Spleen (tissue), 11 donors: ENCODE measurements around the gene CENPM. TPM values are rescaled to one million over a fixed set of nuclear protein-coding genes. Genes with fewer than 3 reads are reported as not detected.
A peak's percentile ranks its signal among the peaks of the same experiment; 100 is the strongest.

Source experiments
- DNase-seq: peaks from one replicate; pipeline ENCODE4 v3.0.0-alpha.2; 2020
- H3K27ac ChIP-seq, 8 donors: fragments of 200-600 bp; sonication (generic) in 7 of 8; 1 replicate in 4 of 8; 2 replicates in 4 of 8; pipeline versions ENCODE4 v1.5.0 to v1.8.0; 2016 to 2021; ENCODE audit warnings: inconsistent platforms in 4 of 8, mild to moderate bottlenecking in 4 of 8, moderate library complexity in 1 of 8
- H3K27me3 ChIP-seq, 7 donors: fragments of 200-600 bp; sonication (generic) in 6 of 7; replicated peaks in 1 of 7; 1 replicate in 4 of 7; 2 replicates in 3 of 7; pipeline versions ENCODE4 v1.5.0 to v1.8.0; 2016 to 2021; ENCODE audit warnings: inconsistent platforms in 3 of 7, mild to moderate bottlenecking in 1 of 7
- H3K36me3 ChIP-seq, 6 donors: fragments of 200-600 bp; sonication (generic) in 5 of 6; 1 replicate in 4 of 6; 2 replicates in 2 of 6; pipeline versions ENCODE4 v1.5.0 to v1.8.0; 2016 to 2021; ENCODE audit warnings: inconsistent platforms in 2 of 6
- H3K4me1 ChIP-seq, 6 donors: fragments of 200-600 bp; sonication (generic) in 5 of 6; 1 replicate in 3 of 6; 2 replicates in 3 of 6; pipeline versions ENCODE4 v1.5.0 to v1.8.0; 2016 to 2021; ENCODE audit warnings: inconsistent platforms in 3 of 6
- H3K4me3 ChIP-seq, 8 donors: fragments of 200-600 bp; sonication (generic) in 7 of 8; 1 replicate in 4 of 8; 2 replicates in 4 of 8; pipeline versions ENCODE4 v1.5.0 to v1.8.0; 2016 to 2021; ENCODE audit warnings: inconsistent platforms in 4 of 8, mild to moderate bottlenecking in 4 of 8, moderate library complexity in 2 of 8
- H3K9me3 ChIP-seq, 8 donors: fragments of 200-600 bp; sonication (generic) in 7 of 8; 1 replicate in 4 of 8; 2 replicates in 4 of 8; pipeline versions ENCODE4 v1.5.0 to v1.8.0; 2016 to 2021; ENCODE audit warnings: inconsistent platforms in 4 of 8
- CTCF ChIP-seq, 11 experiments: fragments of 200-600 bp in 7 of 11; fragments of 450-650 bp in 4 of 11; sonication (generic) in 4 of 11; IDR thresholded peaks in 8 of 11; conservative IDR thresholded peaks in 3 of 11; 1 replicate in 7 of 11; 2 replicates in 4 of 11; pipeline versions ENCODE4 v1.4.0 to v1.8.0; 2016 to 2021; ENCODE audit warnings: antibody characterized with exemption in 11 of 11, inconsistent platforms in 4 of 11, mild to moderate bottlenecking in 1 of 11
- POLR2A ChIP-seq, 3 donors: fragments of 450-650 bp; IDR thresholded peaks; one replicate each; pipeline ENCODE4 v1.5.1; 2017; ENCODE audit warnings: antibody characterized with exemption in 3 of 3, mild to moderate bottlenecking in 1 of 3
- POLR2AphosphoS5 ChIP-seq, 3 donors: sonication (generic); formaldehyde crosslinking; IDR thresholded peaks; one replicate each; pipeline ENCODE4 v1.5.1; 2017; ENCODE audit warnings: antibody characterized with exemption in 3 of 3
- WGBS, 5 donors: extraction: QIAGEN DNeasy Blood & Tissue Kit in 3 of 5; methylation state at CpG; one replicate each; pipeline versions ENCODE4 v1.1.5 to v1.1.7; 2013 to 2018; 5-methylcytosine and 5-hydroxymethylcytosine counted together
- intact Hi-C: fragments of 100-400 bp; cut with DNase I; formaldehyde crosslinking; loops from one replicate; pipeline ENCODE4 v1.15.0; 2023; ENCODE audit warnings: low total_unique reads
- polyA plus RNA-seq, 3 donors: library from polyadenylated mRNA; stranded (reverse); fragments of 200-250 nt; gene quantifications; one replicate each; pipeline ENCODE4 v1.2.1, GENCODE V29; 2013
- total RNA-seq, 7 donors: library from RNA; depleted of rRNA in 3 of 7; stranded (reverse); fragments of >200 nt in 3 of 7; fragmentation: NEBNext Ultra II Directional in 4 of 7; extraction: Animal tissue kit (Norgen Biotek cat#: 25700) in 4 of 7; gene quantifications; one replicate each; pipeline versions ENCODE4 v1.1.0 to v1.2.1, GENCODE V29; 2016 to 2021
- donor health status: healthy with polysubstance abuse.
- donor health status: DM: no; HTN: no; CAD: no; lungs with moderate emphysema.
- donor health status: DM: no; HTN: no; CAD: no.
- donor health status: Bipolar disorder and iron deficiency.
- donor health status: healthy.
- donor health status: DM: no; HTN: no; CAD: no.
- donor health status: DM: yes; HTN: yes; CAD: no.

CENPM gene
- total and polyA plus RNA-seq, 10 donors, result 3.3 to 63.1 (median 15.4) TPM

GRCh38 chr22:41976070-41976901 is 29.3 kb upstream of the CENPM start:
- no peak overlapping the region for H3K27ac ChIP-seq
- H3K4me1 ChIP-seq, result peaks cover 3 to 17% (median 13%) of the 10 kb centered on the region in 6 donors
- peak overlapping the region; percentile 18 to 76 (median 45) for H3K4me3 ChIP-seq
- TF ChIP-seq CTCF (IDR thresholded peaks at IDR 0.05 in 8 of 11, conservative IDR thresholded peaks at IDR 0.05 in 3 of 11) (no peak), POLR2AphosphoS5 (IDR thresholded peaks at IDR 0.05) (no peak), POLR2A (IDR thresholded peaks at IDR 0.05) (no peak)
- 2 to 9% (median 3%) methylated on average over 19 to 72 of the region's 72 CpGs for WGBS, 5 donors
- no peaks in the 10 kb centered on the region for H3K36me3 ChIP-seq
- peak; percentile 86 for DNase-seq
- H3K27me3 ChIP-seq, result peaks cover 0 to 77% (median 30%) of the 10 kb centered on the region in 7 donors
- intact Hi-C loops, result no loop called here
- no peaks in the 10 kb centered on the region for H3K9me3 ChIP-seq

- Histone ChIP-seq H3K4me1 (peaks cover 3 to 17% (median 13%) of the 10 kb centered on the region in 6 donors), H3K27me3 (peaks cover 0 to 81% (median 30%) of the 10 kb centered on the region in 7 donors), H3K4me3 (peak overlapping the region in 1 of 8 donors; percentile 76), H3K9me3 (no peaks in the 10 kb centered on the region), H3K36me3 (no peaks in the 10 kb centered on the region), H3K27ac (no peak overlapping the region)
- WGBS, 5 donors, result 69 to 76% (median 73%) methylated on average over 12 of the region's 12 CpGs
- intact Hi-C loops, result no loop called here
- no peak for DNase-seq
- no peak for TF ChIP-seq POLR2AphosphoS5 (IDR thresholded peaks at IDR 0.05)
- TF ChIP-seq POLR2A (IDR thresholded peaks at IDR 0.05), result no peak
- no peak for TF ChIP-seq CTCF (IDR thresholded peaks at IDR 0.05 in 8 of 11, conservative IDR thresholded peaks at IDR 0.05 in 3 of 11)
Measured at GRCh38 chr22:41975299-41976069, 28.5 kb upstream of the CENPM start.

- peaks cover 0 to 81% (median 30%) of the 10 kb centered on the region in 7 donors for H3K27me3 ChIP-seq
- intact Hi-C loops, result no loop called here
- no peak for TF ChIP-seq CTCF (IDR thresholded peaks at IDR 0.05 in 8 of 11, conservative IDR thresholded peaks at IDR 0.05 in 3 of 11)
- no peak for TF ChIP-seq POLR2AphosphoS5 (IDR thresholded peaks at IDR 0.05)
- TF ChIP-seq POLR2A (IDR thresholded peaks at IDR 0.05), result no peak
- peaks cover 3 to 17% (median 13%) of the 10 kb centered on the region in 6 donors for H3K4me1 ChIP-seq
- DNase-seq, result no peak
- H3K27ac ChIP-seq, result no peak overlapping the region
- no peaks in the 10 kb centered on the region for H3K36me3 ChIP-seq
- no peaks in the 10 kb centered on the region for H3K9me3 ChIP-seq
- H3K4me3 ChIP-seq, result no peak overlapping the region
- 52 to 78% (median 64%) methylated on average over 10 of the region's 10 CpGs for WGBS, 5 donors
Measured at GRCh38 chr22:41974691-41975290, 27.8 kb upstream of the CENPM start.
